ENCODE results near the gene ACSL6.

Gene ACSL6

GRCh38 chr5:132054031-132054696, 42.7 kb upstream of the ACSL6 start:
- no peak overlapping the region for H3K4me3 ChIP-seq (ENCODE audit: low read depth, low read length)
- DNase-seq (ENCODE audit: low read depth, low spot score): no peak
- TF ChIP-seq CTCF (IDR thresholded peaks at IDR 0.05; ENCODE audit: low read depth, low read length): no peak
- in situ Hi-C loops (cut with HindIII; ENCODE audit: low sequenced_read_pairs): no loop called here

GRCh38 chr5:132053483-132053882, 42.0 kb upstream of the ACSL6 start:
- DNase-seq (ENCODE audit: low read depth, low spot score): no peak
- in situ Hi-C loops (cut with HindIII; ENCODE audit: low sequenced_read_pairs): no loop called here
- no peak for TF ChIP-seq CTCF (IDR thresholded peaks at IDR 0.05; ENCODE audit: low read depth, low read length)
- no peak overlapping the region for H3K4me3 ChIP-seq (ENCODE audit: low read depth, low read length)

- no peak for TF ChIP-seq CTCF (IDR thresholded peaks at IDR 0.05; ENCODE audit: low read depth, low read length)
- in situ Hi-C loops (cut with HindIII; ENCODE audit: low sequenced_read_pairs): no loop called here
- no peak overlapping the region for H3K4me3 ChIP-seq (ENCODE audit: low read depth, low read length)
- DNase-seq (ENCODE audit: low read depth, low spot score): no peak
Measured at GRCh38 chr5:132052520-132052919, 41.1 kb upstream of the ACSL6 start.

GRCh38 chr5:132050661-132051552, 39.4 kb upstream of the ACSL6 start:
- in situ Hi-C loops (cut with HindIII; ENCODE audit: low sequenced_read_pairs): no loop called here
- no peak for DNase-seq (ENCODE audit: low read depth, low spot score)
- TF ChIP-seq CTCF (IDR thresholded peaks at IDR 0.05; ENCODE audit: low read depth, low read length): no peak
- no peak overlapping the region for H3K4me3 ChIP-seq (ENCODE audit: low read depth, low read length)

GRCh38 chr5:132050136-132050535, 38.7 kb upstream of the ACSL6 start:
- TF ChIP-seq CTCF (IDR thresholded peaks at IDR 0.05; ENCODE audit: low read depth, low read length): no peak
- in situ Hi-C loops (cut with HindIII; ENCODE audit: low sequenced_read_pairs): no loop called here

GRCh38 chr5:132049559-132049958, 38.1 kb upstream of the ACSL6 start:
- no peak for DNase-seq (ENCODE audit: low read depth, low spot score)
- in situ Hi-C loops (cut with HindIII; ENCODE audit: low sequenced_read_pairs): no loop called here
- no peak for TF ChIP-seq CTCF (IDR thresholded peaks at IDR 0.05; ENCODE audit: low read depth, low read length)

More at GRCh38 chr5:132050136-132050535, 38.7 kb upstream of the ACSL6 start:
- no peak for DNase-seq (ENCODE audit: low read depth, low spot score)
- no peak overlapping the region for H3K4me3 ChIP-seq (ENCODE audit: low read depth, low read length)

More at GRCh38 chr5:132049559-132049958, 38.1 kb upstream of the ACSL6 start:
- no peak overlapping the region for H3K4me3 ChIP-seq (ENCODE audit: low read depth, low read length)

All from astrocyte of the spinal cord (primary cell).